K562 (cell line): ENCODE measurements around the gene COA6. TPM values are rescaled to one million over a fixed set of nuclear protein-coding genes. Genes with fewer than 3 reads are reported as not detected.

Experiments used
- ATAC-seq: fragments of 200-7000 bp; cut with Tn5 transposase; 3 replicates; pipeline ENCODE4 v1.9.1; 2020; ENCODE audit warnings: moderate library complexity
- BruUV-seq: library from RNA; stranded (reverse); fragments of 400-500 nt; replicated peaks from 2 replicates; lab custom pipeline; 2021; lab: Mats Ljungman, UMichigan
- CTCF ChIA-PET: fragments of 300-600 bp; formaldehyde crosslinking; extraction: SDS; loops from one replicate; lab custom pipeline; 2021; ENCODE audit warnings: low intra/inter-chr PET ratio; lab: Yijun Ruan, JAX
- POLR2A ChIA-PET: fragments of 300-600, 350-650 bp; sonication (Branson Sonifier 250); formaldehyde crosslinking; extraction: SDS; loops from one replicate; lab custom pipeline; 2021; ENCODE audit warnings: antibody characterized with exemption, inconsistent platforms; lab: Yijun Ruan, JAX
- DNase-seq, 4 experiments: peaks; one replicate each; pipeline versions ENCODE4 v3.0.0 to v3.0.0-alpha.2; 2011 to 2018; ENCODE audit warnings: low spot score in 3 of 4, mixed read lengths in 3 of 4; ENCODE audit errors: extremely low read depth in 1 of 4
- FAIRE-seq: peaks from 2 replicates; lab custom pipeline; 2011; peaks lifted over from hg19 to GRCh38; lab: Jason Lieb, UNC
- H2AFZ ChIP-seq: 2 replicates; pipeline ENCODE4 v1.6.0; 2011; ENCODE audit warnings: low read depth, low read length, control low read depth, inconsistent platforms
- H3K27ac ChIP-seq: fragments of 200-600 bp; 3 replicates; pipeline ENCODE4 v1.8.0; 2011; ENCODE audit warnings: low read depth, mild to moderate bottlenecking, control low read depth, inconsistent platforms, low read length, moderate library complexity, mixed read lengths; ENCODE audit errors: extremely low read depth
- H3K27me3 ChIP-seq, 2 experiments: fragments of 300-600 bp in 1 of 2; 2 replicates in 1 of 2; 3 replicates in 1 of 2; pipeline versions ENCODE4 v1.6.0 to v1.8.0; 2011; ENCODE audit warnings: inconsistent platforms in 2 of 2, low read length in 2 of 2, mild to moderate bottlenecking in 1 of 2, mixed read lengths in 1 of 2, moderate library complexity in 1 of 2; ENCODE audit not compliant: control insufficient read depth in 2 of 2, insufficient read depth in 2 of 2
- H3K36me3 ChIP-seq: fragments of 300-600 bp; 3 replicates; pipeline ENCODE4 v1.8.0; 2011; ENCODE audit warnings: mild to moderate bottlenecking, low read length, inconsistent platforms; ENCODE audit not compliant: control insufficient read depth, insufficient read depth
- H3K4me1 ChIP-seq, 2 experiments: fragments of 200-600 bp in 1 of 2; replicated peaks in 1 of 2; 2 replicates in 1 of 2; 3 replicates in 1 of 2; pipeline versions ENCODE4 v1.5.1 to v1.8.0; 2011; ENCODE audit warnings: inconsistent platforms in 2 of 2, low read length in 2 of 2, mild to moderate bottlenecking in 1 of 2, mixed read lengths in 1 of 2, moderate library complexity in 1 of 2; ENCODE audit not compliant: control insufficient read depth in 2 of 2, insufficient read depth in 2 of 2
- H3K4me2 ChIP-seq: 2 replicates; pipeline ENCODE4 v1.6.1; 2011; ENCODE audit warnings: low read length, control low read depth, inconsistent platforms, mixed read lengths; ENCODE audit not compliant: insufficient read depth
- H3K4me3 ChIP-seq: fragments of 200-600 bp; sonication (generic), shearing (Covaris generic); 2 replicates; pipeline ENCODE4 v1.5.1; 2016; ENCODE audit warnings: control low read depth, inconsistent platforms
- H3K79me2 ChIP-seq: fragments of 200-600 bp; 3 replicates; pipeline ENCODE4 v1.8.0; 2011; ENCODE audit warnings: low read length, inconsistent platforms; ENCODE audit not compliant: control insufficient read depth, insufficient read depth
- H3K9ac ChIP-seq, 2 experiments: 2 replicates each; pipeline versions ENCODE4 v1.6.0 to v1.6.1; 2011; ENCODE audit warnings: low read depth in 2 of 2, low read length in 2 of 2, control low read depth in 1 of 2, inconsistent platforms in 1 of 2, mild to moderate bottlenecking in 1 of 2, mixed read lengths in 1 of 2; ENCODE audit not compliant: insufficient read depth in 1 of 2
- H3K9me1 ChIP-seq: one replicate; pipeline ENCODE4 v1.6.0; 2011; ENCODE audit warnings: inconsistent platforms, mild to moderate bottlenecking, low read length, moderate library complexity; ENCODE audit not compliant: control insufficient read depth, insufficient read depth
- H3K9me3 ChIP-seq: replicated peaks from 2 replicates; pipeline ENCODE4 v1.5.1; 2011; ENCODE audit warnings: low read depth, low read length, inconsistent platforms; ENCODE audit not compliant: control insufficient read depth, insufficient read depth
- H4K20me1 ChIP-seq: replicated peaks from 2 replicates; pipeline ENCODE4 v1.6.1; 2011; ENCODE audit warnings: low read length, inconsistent platforms, mixed read lengths; ENCODE audit not compliant: control insufficient read depth, insufficient read depth
- C11orf30 ChIP-seq: fragments of 450-650 bp; IDR thresholded peaks from 2 replicates; pipeline ENCODE4 v1.6.1; 2016; ENCODE audit warnings: low read depth, mild to moderate bottlenecking
- CHCHD3 ChIP-seq: fragments of 250-450 bp; sonication (Bioruptor Pico); IDR thresholded peaks from 2 replicates; pipeline ENCODE4 v2.1.2; 2022; ENCODE audit warnings: mild to moderate bottlenecking
- CXXC5 ChIP-seq: fragments of 250-450 bp; sonication (Bioruptor Pico); IDR thresholded peaks from 2 replicates; pipeline ENCODE4 v1.8.0; 2022; ENCODE audit warnings: inconsistent platforms, mild to moderate bottlenecking, moderate library complexity
- ETV6 ChIP-seq, 3 experiments: fragments of 150-350 bp in 1 of 3; sonication (generic) in 1 of 3; formaldehyde crosslinking in 1 of 3; IDR thresholded peaks; 2 replicates each; pipeline versions ENCODE4 v1.6.1 to v1.8.0; 2014 to 2022; ENCODE audit warnings: borderline replicate concordance in 2 of 3, low read depth in 2 of 3, antibody characterized with exemption in 1 of 3, low read length in 1 of 3, mild to moderate bottlenecking in 1 of 3, missing genetic modification reagents in 1 of 3
- RBM34 ChIP-seq: fragments of 200-400 bp; formaldehyde crosslinking; IDR thresholded peaks from 2 replicates; pipeline ENCODE4 v1.6.1; 2018; ENCODE audit warnings: low read length, borderline replicate concordance; ENCODE audit not compliant: insufficient read depth
- SIN3B ChIP-seq: fragments of 450-650 bp; IDR thresholded peaks from 2 replicates; pipeline ENCODE4 v1.6.1; 2017; ENCODE audit warnings: low read depth, mild to moderate bottlenecking, moderate library complexity
- SMAD3 ChIP-seq: fragments of 450-650 bp; formaldehyde crosslinking; conservative IDR thresholded peaks from 2 replicates; pipeline ENCODE4 v1.4.0; 2020; ENCODE audit warnings: mild to moderate bottlenecking
- SOX6 ChIP-seq: fragments of 450-650 bp; IDR thresholded peaks from 2 replicates; pipeline ENCODE4 v1.6.1; 2014; ENCODE audit warnings: mild to moderate bottlenecking
- TAF7 ChIP-seq: fragments of 450-650 bp; IDR thresholded peaks from 2 replicates; pipeline ENCODE4 v1.6.1; 2016; ENCODE audit warnings: missing genetic modification characterization, missing compliant biosample characterization
- TFAM ChIP-seq: fragments of 250-450 bp; sonication (Bioruptor Pico); conservative IDR thresholded peaks from 2 replicates; pipeline ENCODE4 v1.5.0; 2021; ENCODE audit warnings: mild to moderate bottlenecking, moderate library complexity
- WGBS: fragments of 100-300 bp; shearing (Covaris generic); methylation state at CpG from one replicate; pipeline ENCODE4 v1.1.6; 2016; ENCODE audit warnings: low coverage, mixed read lengths; ENCODE audit not compliant: insufficient coverage; ENCODE audit errors: missing lambda C conversion rate; 5-methylcytosine and 5-hydroxymethylcytosine counted together
- in situ Hi-C: fragments of 300-500 bp; cut with MboI; formaldehyde crosslinking; loops from 4 replicates; pipeline ENCODE4 v1.15.0; 2018; ENCODE audit warnings: inconsistent platforms, mixed read lengths
- intact Hi-C: fragments of 100-400 bp; cut with micrococcal nuclease; formaldehyde crosslinking; loops from 2 replicates; pipeline ENCODE4 v1.14.2; 2022
- polyA plus RNA-seq, 8 experiments: library from polyadenylated mRNA; depleted of rRNA in 4 of 8; stranded (reverse) in 5 of 8; unstranded in 3 of 8; fragments of >200 nt; fragmentation: Nextera tagmentation in 2 of 8; fragmentation: Illumina TruSeq in 1 of 8; extraction: Ambion mirVana in 2 of 8; extraction: Trizol in 1 of 8; gene quantifications; 2 replicates each; pipeline versions ENCODE4 v1.2.1 to v1.2.3, GENCODE V29; 2011 to 2014; ENCODE audit warnings: inconsistent platforms in 1 of 8, missing spikeins in 1 of 8
- total RNA-seq, 7 experiments: library from RNA; depleted of rRNA in 6 of 7; stranded (reverse); fragments of >200 nt in 6 of 7; fragmentation: Illumina TruSeq in 2 of 7; extraction: Trizol in 2 of 7; gene quantifications; 2 replicates each; pipeline versions ENCODE4 v1.2.1 to v1.2.3, GENCODE V29; 2011 to 2021; ENCODE audit warnings: low replicate concordance in 1 of 7
- TF ChIP-seq, protein P1 (sequence below): sonication (generic); formaldehyde crosslinking; IDR thresholded peaks from 2 replicates; pipeline ENCODE4 v1.8.1; 2023; ENCODE audit warnings: mild to moderate bottlenecking, missing genetic modification reagents
- TF ChIP-seq, protein P2 (sequence below), 2 experiments: fragments of 450-650 bp; IDR thresholded peaks; 2 replicates each; pipeline ENCODE4 v1.6.1; 2016
- TF ChIP-seq, protein P3 (sequence below): sonication (generic); formaldehyde crosslinking; IDR thresholded peaks from 2 replicates; pipeline ENCODE4 v1.8.0; 2023; ENCODE audit warnings: missing genetic modification reagents, mild to moderate bottlenecking, borderline replicate concordance

Gene COA6
- total and polyA plus RNA-seq, 9 of the 15 experiments (the other 6 are each of a cell fraction or from before 2014, with no cell fraction given), result 77.7 to 187 (median 134) TPM

DNA sequence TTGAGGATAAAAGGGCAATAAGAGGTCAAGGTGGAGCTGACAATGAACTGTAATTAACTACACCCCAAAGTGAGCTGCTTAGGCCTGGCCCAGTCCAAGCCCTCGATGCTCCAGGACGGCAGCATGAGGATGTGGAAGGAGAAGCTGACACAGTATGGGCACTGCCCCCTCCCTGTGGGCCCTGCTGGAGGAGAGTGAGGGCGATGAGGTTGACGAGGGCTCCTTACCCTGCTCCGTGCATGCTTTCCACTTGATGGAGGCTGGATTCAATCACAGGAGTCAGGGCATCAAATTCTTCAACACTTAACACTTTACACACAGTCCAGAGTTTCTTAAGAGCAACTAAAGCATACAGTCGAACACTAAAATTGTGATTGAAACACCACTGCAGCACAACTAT is 32.4 kb downstream of the COA6 start:
- Histone ChIP-seq H3K27ac (no peak overlapping the region), H3K36me3 (peaks cover 5% of the 10 kb centered on the region; the same call in 1 of the 3 replicates), H2AFZ (no peak overlapping the region), H3K9me1 (no peaks in the 10 kb centered on the region), H3K9me3 (no peaks in the 10 kb centered on the region), H3K4me2 (no peak overlapping the region), H3K9ac (peak overlapping the region in 1 of 2 experiments; percentile 49; a peak in 1 of 4 replicates), H3K79me2 (no peaks in the 10 kb centered on the region), H3K4me3 (no peak overlapping the region), H3K27me3 (no peaks in the 10 kb centered on the region), H3K4me1 (peaks cover 0 to 5% of the 10 kb centered on the region in 2 experiments; a peak in 1 of 5 replicates), H4K20me1 (no peaks in the 10 kb centered on the region)
- FAIRE-seq, result no peak
- no TSS peak for BruUV-seq
- no peak for ATAC-seq
- ChIA-PET CTCF (interaction anchor here (1.6 kb wide), 1 partner anchor 82 kb away, joined by 6 read pairs; no protein-coding TSS in a partner anchor), POLR2A (interaction anchor here (1.1 to 1.3 kb wide), 2 partner anchors 23 to 32 kb away, joined by 4 to 5 read pairs; partner anchors contain the start of gene COA6)
- WGBS, result 72% methylated on average over 6 of the region's 6 CpGs
- intact Hi-C loops, result loop anchor here (5.0 kb wide), 1 partner anchor 78 kb away; no protein-coding TSS in a partner anchor
- DNase-seq, result no peak
- in situ Hi-C loops, result no loop called here
- no peak for TF ChIP-seq SOX6
- no peak for TF ChIP-seq TAF7 (tag)
- TF ChIP-seq RBM34, result no peak
- TF ChIP-seq TFAM (CRISPR knock-in tag), result no peak
- no peak for TF ChIP-seq C11orf30
- TF ChIP-seq, protein P1, sequence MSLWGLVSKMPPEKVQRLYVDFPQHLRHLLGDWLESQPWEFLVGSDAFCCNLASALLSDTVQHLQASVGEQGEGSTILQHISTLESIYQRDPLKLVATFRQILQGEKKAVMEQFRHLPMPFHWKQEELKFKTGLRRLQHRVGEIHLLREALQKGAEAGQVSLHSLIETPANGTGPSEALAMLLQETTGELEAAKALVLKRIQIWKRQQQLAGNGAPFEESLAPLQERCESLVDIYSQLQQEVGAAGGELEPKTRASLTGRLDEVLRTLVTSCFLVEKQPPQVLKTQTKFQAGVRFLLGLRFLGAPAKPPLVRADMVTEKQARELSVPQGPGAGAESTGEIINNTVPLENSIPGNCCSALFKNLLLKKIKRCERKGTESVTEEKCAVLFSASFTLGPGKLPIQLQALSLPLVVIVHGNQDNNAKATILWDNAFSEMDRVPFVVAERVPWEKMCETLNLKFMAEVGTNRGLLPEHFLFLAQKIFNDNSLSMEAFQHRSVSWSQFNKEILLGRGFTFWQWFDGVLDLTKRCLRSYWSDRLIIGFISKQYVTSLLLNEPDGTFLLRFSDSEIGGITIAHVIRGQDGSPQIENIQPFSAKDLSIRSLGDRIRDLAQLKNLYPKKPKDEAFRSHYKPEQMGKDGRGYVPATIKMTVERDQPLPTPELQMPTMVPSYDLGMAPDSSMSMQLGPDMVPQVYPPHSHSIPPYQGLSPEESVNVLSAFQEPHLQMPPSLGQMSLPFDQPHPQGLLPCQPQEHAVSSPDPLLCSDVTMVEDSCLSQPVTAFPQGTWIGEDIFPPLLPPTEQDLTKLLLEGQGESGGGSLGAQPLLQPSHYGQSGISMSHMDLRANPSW (CRISPR knock-in tag), result no peak
- no peak for TF ChIP-seq SMAD3 (CRISPR knock-in tag)
- no peak for TF ChIP-seq SIN3B
- no peak for TF ChIP-seq ETV6 (IDR thresholded peaks at IDR 0.05; ENCODE audit: borderline replicate concordance in 1 of 2, low read depth in 2 of 2, low read length in 1 of 2)
- TF ChIP-seq ETV6 (CRISPR knock-in tag; IDR thresholded peaks at IDR 0.05; ENCODE audit: borderline replicate concordance), result no peak
- TF ChIP-seq, protein P2, sequence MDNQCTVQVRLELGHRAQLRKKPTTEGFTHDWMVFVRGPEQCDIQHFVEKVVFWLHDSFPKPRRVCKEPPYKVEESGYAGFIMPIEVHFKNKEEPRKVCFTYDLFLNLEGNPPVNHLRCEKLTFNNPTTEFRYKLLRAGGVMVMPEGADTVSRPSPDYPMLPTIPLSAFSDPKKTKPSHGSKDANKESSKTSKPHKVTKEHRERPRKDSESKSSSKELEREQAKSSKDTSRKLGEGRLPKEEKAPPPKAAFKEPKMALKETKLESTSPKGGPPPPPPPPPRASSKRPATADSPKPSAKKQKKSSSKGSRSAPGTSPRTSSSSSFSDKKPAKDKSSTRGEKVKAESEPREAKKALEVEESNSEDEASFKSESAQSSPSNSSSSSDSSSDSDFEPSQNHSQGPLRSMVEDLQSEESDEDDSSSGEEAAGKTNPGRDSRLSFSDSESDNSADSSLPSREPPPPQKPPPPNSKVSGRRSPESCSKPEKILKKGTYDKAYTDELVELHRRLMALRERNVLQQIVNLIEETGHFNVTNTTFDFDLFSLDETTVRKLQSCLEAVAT (IDR thresholded peaks at IDR 0.05), result no peak
- TF ChIP-seq CXXC5 (CRISPR knock-in tag), result no peak
- TF ChIP-seq CHCHD3 (CRISPR knock-in tag), result no peak
- TF ChIP-seq, protein P3, sequence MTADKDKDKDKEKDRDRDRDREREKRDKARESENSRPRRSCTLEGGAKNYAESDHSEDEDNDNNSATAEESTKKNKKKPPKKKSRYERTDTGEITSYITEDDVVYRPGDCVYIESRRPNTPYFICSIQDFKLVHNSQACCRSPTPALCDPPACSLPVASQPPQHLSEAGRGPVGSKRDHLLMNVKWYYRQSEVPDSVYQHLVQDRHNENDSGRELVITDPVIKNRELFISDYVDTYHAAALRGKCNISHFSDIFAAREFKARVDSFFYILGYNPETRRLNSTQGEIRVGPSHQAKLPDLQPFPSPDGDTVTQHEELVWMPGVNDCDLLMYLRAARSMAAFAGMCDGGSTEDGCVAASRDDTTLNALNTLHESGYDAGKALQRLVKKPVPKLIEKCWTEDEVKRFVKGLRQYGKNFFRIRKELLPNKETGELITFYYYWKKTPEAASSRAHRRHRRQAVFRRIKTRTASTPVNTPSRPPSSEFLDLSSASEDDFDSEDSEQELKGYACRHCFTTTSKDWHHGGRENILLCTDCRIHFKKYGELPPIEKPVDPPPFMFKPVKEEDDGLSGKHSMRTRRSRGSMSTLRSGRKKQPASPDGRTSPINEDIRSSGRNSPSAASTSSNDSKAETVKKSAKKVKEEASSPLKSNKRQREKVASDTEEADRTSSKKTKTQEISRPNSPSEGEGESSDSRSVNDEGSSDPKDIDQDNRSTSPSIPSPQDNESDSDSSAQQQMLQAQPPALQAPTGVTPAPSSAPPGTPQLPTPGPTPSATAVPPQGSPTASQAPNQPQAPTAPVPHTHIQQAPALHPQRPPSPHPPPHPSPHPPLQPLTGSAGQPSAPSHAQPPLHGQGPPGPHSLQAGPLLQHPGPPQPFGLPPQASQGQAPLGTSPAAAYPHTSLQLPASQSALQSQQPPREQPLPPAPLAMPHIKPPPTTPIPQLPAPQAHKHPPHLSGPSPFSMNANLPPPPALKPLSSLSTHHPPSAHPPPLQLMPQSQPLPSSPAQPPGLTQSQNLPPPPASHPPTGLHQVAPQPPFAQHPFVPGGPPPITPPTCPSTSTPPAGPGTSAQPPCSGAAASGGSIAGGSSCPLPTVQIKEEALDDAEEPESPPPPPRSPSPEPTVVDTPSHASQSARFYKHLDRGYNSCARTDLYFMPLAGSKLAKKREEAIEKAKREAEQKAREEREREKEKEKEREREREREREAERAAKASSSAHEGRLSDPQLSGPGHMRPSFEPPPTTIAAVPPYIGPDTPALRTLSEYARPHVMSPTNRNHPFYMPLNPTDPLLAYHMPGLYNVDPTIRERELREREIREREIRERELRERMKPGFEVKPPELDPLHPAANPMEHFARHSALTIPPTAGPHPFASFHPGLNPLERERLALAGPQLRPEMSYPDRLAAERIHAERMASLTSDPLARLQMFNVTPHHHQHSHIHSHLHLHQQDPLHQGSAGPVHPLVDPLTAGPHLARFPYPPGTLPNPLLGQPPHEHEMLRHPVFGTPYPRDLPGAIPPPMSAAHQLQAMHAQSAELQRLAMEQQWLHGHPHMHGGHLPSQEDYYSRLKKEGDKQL (CRISPR knock-in tag), result no peak
